ENCODE data around the gene SLC25A5. TPM values are rescaled to one million over a fixed set of nuclear protein-coding genes. Genes with fewer than 3 reads are reported as not detected.
"Not testable (repeated sequence)": the region's sequence is repeated elsewhere in the genome, so short reads cannot be mapped to it uniquely, and the experiment has no call there.

SLC25A5 gene
- total RNA-seq, 1 donor from 2014 or later: 205 TPM

- H3F3A ChIP-seq (ENCODE audit: low read depth): no peaks in the 10 kb centered on the region
- no peaks in the 10 kb centered on the region for H3K4me1 ChIP-seq
- H3K4me3 ChIP-seq: no peak overlapping the region
- Mint-ChIP-seq H3K27ac (no peak overlapping the region), H3K4me1 (peaks cover 4% of the 10 kb centered on the region), H3K9me3 (peaks cover 11% of the 10 kb centered on the region), H3K4me3 (no peak overlapping the region), H3K36me3 (no peaks in the 10 kb centered on the region), H3K27me3 (ENCODE audit: insufficient read depth, low read depth) (peaks cover 4% of the 10 kb centered on the region)
- no peak overlapping the region for H3K27ac ChIP-seq
- H3K9me3 ChIP-seq (ENCODE audit: low read depth): no peaks in the 10 kb centered on the region
- no peak for DNase-seq (ENCODE audit: low spot score)
- no peaks in the 10 kb centered on the region for H4K20me1 ChIP-seq (ENCODE audit: low read depth)
- no peaks in the 10 kb centered on the region for H3K36me3 ChIP-seq
- TF ChIP-seq EZH2 (IDR thresholded peaks at IDR 0.05): no peak
- no peak for TF ChIP-seq CTCF (IDR thresholded peaks at IDR 0.05)
- TF ChIP-seq EZH2phosphoT487 (IDR thresholded peaks at IDR 0.05): no peak
- H3K79me2 ChIP-seq (ENCODE audit: low read depth): no peaks in the 10 kb centered on the region
- H3K4me2 ChIP-seq: no peak overlapping the region
- no peaks in the 10 kb centered on the region for H3K27me3 ChIP-seq
- H2AFZ ChIP-seq (replicated peaks): no peak overlapping the region
- H3K9ac ChIP-seq: no peak overlapping the region
These were observed 33.4 kb downstream of the SLC25A5 start for GRCh38 chrX:119501511-119502148.

DNA sequence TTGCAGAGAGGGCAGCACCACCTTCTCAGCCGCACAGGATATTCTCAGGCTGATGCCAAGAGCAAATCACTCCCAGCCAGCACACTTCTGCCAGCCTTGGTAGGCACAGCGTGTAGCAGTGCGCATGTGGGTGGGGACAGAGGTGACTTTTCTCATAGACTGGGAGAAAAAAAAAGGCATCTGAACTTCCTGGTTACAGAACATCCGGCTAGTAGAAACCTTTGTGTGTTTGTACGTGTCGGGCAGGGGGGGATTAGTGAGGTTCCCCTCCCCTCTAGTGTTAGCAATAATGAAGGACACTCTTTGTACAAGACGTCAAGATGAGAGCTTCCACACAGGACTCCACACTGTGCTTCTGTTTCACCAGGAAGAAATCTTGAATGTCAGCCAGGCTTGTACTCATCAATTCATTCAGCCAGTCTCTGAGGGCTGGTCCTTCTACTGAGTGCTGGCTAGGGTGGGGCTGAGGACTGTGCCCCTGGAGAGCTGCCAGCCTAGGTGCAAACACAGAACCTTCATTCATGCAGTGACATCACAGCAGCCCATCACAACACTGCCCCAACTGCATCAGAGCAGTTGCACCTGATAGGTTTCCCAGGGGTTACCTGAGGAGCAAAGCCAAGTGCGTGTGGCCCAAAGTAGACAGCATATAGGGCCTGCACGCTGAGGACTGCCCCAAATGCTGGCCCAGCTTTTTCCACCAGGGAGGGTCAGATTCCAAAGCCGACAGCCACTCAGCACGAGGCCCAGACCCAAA is 34.7 kb downstream of the SLC25A5 start:
- no peaks in the 10 kb centered on the region for H3F3A ChIP-seq (ENCODE audit: low read depth)
- no peaks in the 10 kb centered on the region for H3K36me3 ChIP-seq
- TF ChIP-seq EZH2 (IDR thresholded peaks at IDR 0.05) (no peak), CTCF (IDR thresholded peaks at IDR 0.05) (no peak)
- H3K27ac ChIP-seq: no peak overlapping the region
- Mint-ChIP-seq H3K36me3 (no peaks in the 10 kb centered on the region), H3K4me3 (no peak overlapping the region), H3K9me3 (peaks cover 12% of the 10 kb centered on the region), H3K27ac (no peak overlapping the region), H3K27me3 (ENCODE audit: insufficient read depth, low read depth) (peaks cover 4% of the 10 kb centered on the region), H3K4me1 (peaks cover 4% of the 10 kb centered on the region)
- no peak for DNase-seq (ENCODE audit: low spot score)
- no peaks in the 10 kb centered on the region for H3K27me3 ChIP-seq
- no peaks in the 10 kb centered on the region for H3K9me3 ChIP-seq (ENCODE audit: low read depth)
- H3K79me2 ChIP-seq (ENCODE audit: low read depth): no peaks in the 10 kb centered on the region
- no peaks in the 10 kb centered on the region for H4K20me1 ChIP-seq (ENCODE audit: low read depth)
- no peak overlapping the region for H3K4me2 ChIP-seq
- H3K4me3 ChIP-seq: no peak overlapping the region
- no peak overlapping the region for H3K9ac ChIP-seq
- no peaks in the 10 kb centered on the region for H3K4me1 ChIP-seq
- H2AFZ ChIP-seq (replicated peaks): no peak overlapping the region

GRCh38 chrX:119503484-119503861 is 35.2 kb downstream of the SLC25A5 start:
- no peak overlapping the region for H3K27ac ChIP-seq
- Mint-ChIP-seq H3K4me3 (no peak overlapping the region), H3K9me3 (peaks cover 12% of the 10 kb centered on the region), H3K4me1 (peaks cover 4% of the 10 kb centered on the region), H3K27ac (no peak overlapping the region), H3K27me3 (ENCODE audit: insufficient read depth, low read depth) (peaks cover 4% of the 10 kb centered on the region), H3K36me3 (no peaks in the 10 kb centered on the region)
- TF ChIP-seq CTCF (IDR thresholded peaks at IDR 0.05): no peak
- H3K36me3 ChIP-seq: no peaks in the 10 kb centered on the region
- no peak overlapping the region for H2AFZ ChIP-seq (replicated peaks)
- no peak for DNase-seq (ENCODE audit: low spot score)
- H3K27me3 ChIP-seq: no peaks in the 10 kb centered on the region
- H3K4me1 ChIP-seq: no peaks in the 10 kb centered on the region
- no peak overlapping the region for H3K4me2 ChIP-seq
- no peaks in the 10 kb centered on the region for H4K20me1 ChIP-seq (ENCODE audit: low read depth)
- no peaks in the 10 kb centered on the region for H3K79me2 ChIP-seq (ENCODE audit: low read depth)
- no peaks in the 10 kb centered on the region for H3K9me3 ChIP-seq (ENCODE audit: low read depth)
- no peak overlapping the region for H3K9ac ChIP-seq
- H3F3A ChIP-seq (ENCODE audit: low read depth): no peaks in the 10 kb centered on the region
- H3K4me3 ChIP-seq: no peak overlapping the region

GRCh38 chrX:119505145-119505544 is 36.9 kb downstream of the SLC25A5 start:
- not testable (repeated sequence) for H3K27ac ChIP-seq; H3K4me1 ChIP-seq; H3K36me3 Mint-ChIP-seq; H3K4me3 Mint-ChIP-seq; H3K4me1 Mint-ChIP-seq; H3K27me3 Mint-ChIP-seq (ENCODE audit: insufficient read depth, low read depth); H3K4me2 ChIP-seq; H3F3A ChIP-seq (ENCODE audit: low read depth); H3K4me3 ChIP-seq; H3K27me3 ChIP-seq; H4K20me1 ChIP-seq (ENCODE audit: low read depth); H2AFZ ChIP-seq (replicated peaks); H3K79me2 ChIP-seq (ENCODE audit: low read depth); H3K9ac ChIP-seq; H3K27ac Mint-ChIP-seq; DNase-seq (ENCODE audit: low spot score); H3K9me3 ChIP-seq (ENCODE audit: low read depth); H3K36me3 ChIP-seq
- peaks cover 11% of the 10 kb centered on the region for H3K9me3 Mint-ChIP-seq
